ENCODE data around the gene CENPV.
"Not testable (repeated sequence)": the region's sequence is repeated elsewhere in the genome, so short reads cannot be mapped to it uniquely, and the experiment has no call there.

CENPV gene

DNA sequence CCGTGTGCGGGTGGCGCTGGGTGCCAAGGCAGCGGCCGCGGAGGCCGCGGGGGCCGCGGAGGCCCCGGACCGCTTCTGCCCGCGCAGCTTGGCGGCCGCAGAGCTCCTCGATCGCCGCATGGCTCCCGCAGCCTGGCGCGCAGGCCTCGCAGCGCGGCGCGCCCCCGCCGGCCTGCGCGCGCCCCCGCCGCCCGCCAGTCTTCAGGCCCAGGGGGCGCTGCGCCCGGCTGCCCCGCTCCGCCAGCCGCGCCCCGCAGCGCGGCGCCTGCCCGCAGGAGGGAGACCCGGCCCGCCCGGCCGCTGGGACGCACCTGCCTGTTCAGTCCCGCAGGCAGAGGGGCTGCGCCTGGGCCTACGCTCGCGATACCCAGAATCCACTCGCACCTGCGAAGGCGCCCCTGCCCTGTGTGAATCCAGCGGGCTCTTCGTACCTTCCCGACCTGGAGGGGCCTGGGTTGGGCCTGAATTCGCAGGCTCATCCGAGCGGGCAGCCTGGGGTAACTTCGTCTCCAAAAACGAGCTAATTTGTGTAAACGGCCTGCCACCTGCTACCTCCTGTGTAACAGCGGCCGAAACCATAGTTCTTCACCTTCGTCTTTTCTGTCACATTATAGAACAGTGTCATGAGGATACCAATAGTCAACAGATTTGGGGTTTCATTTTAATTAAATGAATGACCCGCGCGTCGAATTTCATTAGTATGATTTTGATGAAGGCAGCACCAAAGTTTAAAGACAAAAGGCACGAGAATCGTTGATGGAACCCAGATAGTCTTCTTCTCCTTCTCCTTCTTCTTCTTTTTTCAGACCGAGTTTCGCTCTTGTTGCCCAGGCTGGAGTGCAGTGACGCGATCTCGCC lies at the start of gene CENPV:
Gene CENPV, minus strand, starts transcription at position 153 of the 858 bp plus-strand sequence. Its CDS starts 33 bp downstream, at position 120.
- H3K4me1 ChIP-seq (ENCODE audit: control insufficient read depth, insufficient read depth, low read length), result no peaks in the 10 kb centered on the region
- peak within 1 kb of the TSS; percentile 76 for H3K9ac ChIP-seq (ENCODE audit: low read depth, low read length)
- H3K4me3 ChIP-seq (ENCODE audit: low read depth, low read length), result peak within 1 kb of the TSS; percentile 84
- H3K9me3 ChIP-seq (ENCODE audit: control insufficient read depth, insufficient read depth, low read length), result no peaks in the 10 kb centered on the region
- peaks cover 22% of the 10 kb centered on the region for H3K27me3 ChIP-seq (ENCODE audit: control insufficient read depth, insufficient read depth, low read length)
- peaks cover 5% of the 10 kb centered on the region for H3K36me3 ChIP-seq (ENCODE audit: control insufficient read depth, insufficient read depth, low read length)

DNA sequence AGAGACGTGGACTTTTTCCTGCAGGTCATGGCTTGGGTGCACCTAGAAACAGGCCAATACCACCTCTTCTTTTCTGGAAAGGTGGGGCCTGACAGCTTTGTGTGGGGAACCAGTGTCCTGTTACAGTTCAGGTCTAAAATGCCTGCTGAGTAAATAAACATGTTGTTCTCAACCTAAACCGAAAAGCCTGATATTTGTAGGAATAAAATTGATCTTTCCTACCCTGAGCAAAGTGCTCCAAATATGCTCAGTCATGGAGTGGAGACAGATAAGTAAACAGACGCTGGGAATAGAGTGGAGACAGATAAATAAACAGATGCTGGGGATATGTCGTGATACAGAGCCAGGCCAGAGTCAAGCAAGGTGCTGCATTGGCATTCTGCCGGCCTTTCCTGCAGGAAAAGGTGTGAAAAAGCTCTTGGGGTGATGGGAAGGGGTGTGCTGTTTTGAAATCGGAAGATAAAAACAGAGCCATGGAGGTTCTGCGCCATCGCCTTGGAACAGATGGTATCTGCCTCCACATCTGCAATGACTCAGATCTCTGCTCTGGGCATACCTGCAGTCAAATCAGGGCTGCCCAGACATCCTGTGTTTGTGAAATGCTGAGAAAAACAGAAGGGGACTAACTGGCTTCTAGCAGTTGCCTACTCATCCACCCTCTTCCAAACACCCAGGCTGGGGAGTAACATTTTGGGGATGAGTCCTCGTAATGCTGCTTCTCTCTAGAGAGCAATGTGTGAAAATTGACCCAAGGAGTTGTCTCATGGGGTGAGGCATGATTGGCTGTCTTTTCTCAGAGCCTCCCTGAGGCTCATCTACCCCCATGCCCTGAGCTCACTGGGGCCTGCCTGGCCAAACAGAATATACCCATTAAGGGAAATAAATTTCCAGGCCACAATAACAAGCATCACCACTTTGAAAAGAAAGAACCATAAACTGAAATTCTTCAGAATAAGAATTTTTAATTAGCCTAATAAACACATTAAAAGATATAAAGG lies 45.3 kb upstream of the CENPV start:
- H3K27me3 ChIP-seq (ENCODE audit: control insufficient read depth, insufficient read depth, low read length), result no peaks in the 10 kb centered on the region
- H3K9ac ChIP-seq (ENCODE audit: low read depth, low read length), result no peak overlapping the region
- H3K36me3 ChIP-seq (ENCODE audit: control insufficient read depth, insufficient read depth, low read length), result no peaks in the 10 kb centered on the region
- H3K4me3 ChIP-seq (ENCODE audit: low read depth, low read length), result no peak overlapping the region
- no peaks in the 10 kb centered on the region for H3K9me3 ChIP-seq (ENCODE audit: control insufficient read depth, insufficient read depth, low read length)
- peaks cover 5% of the 10 kb centered on the region for H3K4me1 ChIP-seq (ENCODE audit: control insufficient read depth, insufficient read depth, low read length)

GRCh38 chr17:16396693-16397092 lies 43.4 kb upstream of the CENPV start:
- not testable (repeated sequence) for H3K4me3 ChIP-seq (ENCODE audit: low read depth, low read length); H3K27me3 ChIP-seq (ENCODE audit: control insufficient read depth, insufficient read depth, low read length); H3K9me3 ChIP-seq (ENCODE audit: control insufficient read depth, insufficient read depth, low read length); H3K9ac ChIP-seq (ENCODE audit: low read depth, low read length); H3K36me3 ChIP-seq (ENCODE audit: control insufficient read depth, insufficient read depth, low read length); H3K4me1 ChIP-seq (ENCODE audit: control insufficient read depth, insufficient read depth, low read length)

GRCh38 chr17:16395887-16396286 lies 42.6 kb upstream of the CENPV start:
- H3K36me3 ChIP-seq (ENCODE audit: control insufficient read depth, insufficient read depth, low read length); H3K9ac ChIP-seq (ENCODE audit: low read depth, low read length); H3K27me3 ChIP-seq (ENCODE audit: control insufficient read depth, insufficient read depth, low read length); H3K9me3 ChIP-seq (ENCODE audit: control insufficient read depth, insufficient read depth, low read length); H3K4me3 ChIP-seq (ENCODE audit: low read depth, low read length); H3K4me1 ChIP-seq (ENCODE audit: control insufficient read depth, insufficient read depth, low read length): not testable (repeated sequence)

GRCh38 chr17:16392491-16392890 lies 39.2 kb upstream of the CENPV start:
- not testable (repeated sequence) for H3K4me1 ChIP-seq (ENCODE audit: control insufficient read depth, insufficient read depth, low read length); H3K27me3 ChIP-seq (ENCODE audit: control insufficient read depth, insufficient read depth, low read length); H3K9me3 ChIP-seq (ENCODE audit: control insufficient read depth, insufficient read depth, low read length); H3K9ac ChIP-seq (ENCODE audit: low read depth, low read length); H3K36me3 ChIP-seq (ENCODE audit: control insufficient read depth, insufficient read depth, low read length); H3K4me3 ChIP-seq (ENCODE audit: low read depth, low read length)

DNA sequence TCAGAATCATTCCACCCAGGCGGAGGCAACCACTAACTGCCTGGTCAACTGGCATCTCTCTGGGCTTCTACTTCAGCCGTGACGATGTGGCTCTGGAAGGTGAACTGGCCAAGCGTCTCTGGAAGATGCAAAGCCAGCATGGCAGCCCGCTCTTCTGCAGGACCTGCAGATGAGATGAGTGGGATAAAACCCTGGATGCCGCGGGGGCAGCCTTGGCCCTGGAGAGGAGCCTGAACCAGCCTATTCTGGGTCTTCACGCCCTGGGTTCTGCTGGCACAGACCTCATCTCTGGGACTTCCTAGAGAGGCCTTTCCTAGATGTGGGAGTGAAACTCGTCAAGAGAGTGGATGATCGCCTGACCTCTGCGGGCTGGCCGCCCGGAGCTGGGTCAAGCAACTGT lies 38.2 kb upstream of the CENPV start:
- no peak overlapping the region for H3K9ac ChIP-seq (ENCODE audit: low read depth, low read length)
- no peak overlapping the region for H3K4me3 ChIP-seq (ENCODE audit: low read depth, low read length)
- peaks cover 3% of the 10 kb centered on the region for H3K36me3 ChIP-seq (ENCODE audit: control insufficient read depth, insufficient read depth, low read length)
- H3K27me3 ChIP-seq (ENCODE audit: control insufficient read depth, insufficient read depth, low read length), result no peaks in the 10 kb centered on the region
- H3K9me3 ChIP-seq (ENCODE audit: control insufficient read depth, insufficient read depth, low read length), result no peaks in the 10 kb centered on the region
- H3K4me1 ChIP-seq (ENCODE audit: control insufficient read depth, insufficient read depth, low read length), result no peaks in the 10 kb centered on the region

- not testable (repeated sequence) for H3K36me3 ChIP-seq (ENCODE audit: control insufficient read depth, insufficient read depth, low read length); H3K9ac ChIP-seq (ENCODE audit: low read depth, low read length); H3K9me3 ChIP-seq (ENCODE audit: control insufficient read depth, insufficient read depth, low read length); H3K4me1 ChIP-seq (ENCODE audit: control insufficient read depth, insufficient read depth, low read length); H3K27me3 ChIP-seq (ENCODE audit: control insufficient read depth, insufficient read depth, low read length)
- H3K4me3 ChIP-seq (ENCODE audit: low read depth, low read length), result peak overlapping the region; percentile 61
Observed at GRCh38 chr17:16386126-16386507, 32.8 kb upstream of the CENPV start.

- Histone ChIP-seq H3K4me3 (ENCODE audit: low read depth, low read length) (no peak overlapping the region), H3K27me3 (ENCODE audit: control insufficient read depth, insufficient read depth, low read length) (no peaks in the 10 kb centered on the region), H3K4me1 (ENCODE audit: control insufficient read depth, insufficient read depth, low read length) (no peaks in the 10 kb centered on the region), H3K36me3 (ENCODE audit: control insufficient read depth, insufficient read depth, low read length) (peaks cover 7% of the 10 kb centered on the region), H3K9ac (ENCODE audit: low read depth, low read length) (no peak overlapping the region), H3K9me3 (ENCODE audit: control insufficient read depth, insufficient read depth, low read length) (no peaks in the 10 kb centered on the region)
Observed at GRCh38 chr17:16384557-16384956, 31.3 kb upstream of the CENPV start.

DNA sequence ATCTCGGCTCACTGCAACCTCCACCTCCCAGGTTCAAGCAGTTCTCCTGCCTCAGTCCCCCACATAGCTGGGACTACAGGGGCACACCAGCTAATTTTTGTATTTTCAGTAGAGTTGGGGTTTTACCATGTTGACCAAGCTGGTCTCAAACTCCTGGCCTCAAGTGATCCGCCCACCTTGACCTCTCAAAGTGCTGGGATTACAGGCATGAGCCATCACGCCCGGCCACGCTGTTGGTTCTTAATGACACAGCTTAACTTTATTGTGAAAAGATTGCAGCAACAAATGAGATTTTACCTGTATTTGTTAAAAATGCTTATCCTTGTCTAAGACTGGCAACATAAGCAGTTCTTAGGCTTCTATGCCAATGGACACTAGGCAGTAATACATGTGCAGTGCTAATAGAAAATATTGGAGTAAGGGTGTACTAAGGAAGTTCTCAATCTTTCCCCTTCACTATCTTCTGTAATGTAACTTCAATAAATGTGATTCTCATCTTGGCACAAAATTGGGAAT lies 30.6 kb upstream of the CENPV start:
- no peak overlapping the region for H3K4me3 ChIP-seq (ENCODE audit: low read depth, low read length)
- H3K9ac ChIP-seq (ENCODE audit: low read depth, low read length), result no peak overlapping the region
- H3K4me1 ChIP-seq (ENCODE audit: control insufficient read depth, insufficient read depth, low read length), result no peaks in the 10 kb centered on the region
- H3K27me3 ChIP-seq (ENCODE audit: control insufficient read depth, insufficient read depth, low read length), result no peaks in the 10 kb centered on the region
- H3K36me3 ChIP-seq (ENCODE audit: control insufficient read depth, insufficient read depth, low read length), result peaks cover 7% of the 10 kb centered on the region
- H3K9me3 ChIP-seq (ENCODE audit: control insufficient read depth, insufficient read depth, low read length), result no peaks in the 10 kb centered on the region

- Histone ChIP-seq H3K4me1 (ENCODE audit: control insufficient read depth, insufficient read depth, low read length) (no peaks in the 10 kb centered on the region), H3K9ac (ENCODE audit: low read depth, low read length) (no peak overlapping the region), H3K9me3 (ENCODE audit: control insufficient read depth, insufficient read depth, low read length) (no peaks in the 10 kb centered on the region), H3K4me3 (ENCODE audit: low read depth, low read length) (no peak overlapping the region), H3K36me3 (ENCODE audit: control insufficient read depth, insufficient read depth, low read length) (peaks cover 7% of the 10 kb centered on the region), H3K27me3 (ENCODE audit: control insufficient read depth, insufficient read depth, low read length) (no peaks in the 10 kb centered on the region)
Observed at GRCh38 chr17:16383216-16383615, 29.9 kb upstream of the CENPV start.

DNA sequence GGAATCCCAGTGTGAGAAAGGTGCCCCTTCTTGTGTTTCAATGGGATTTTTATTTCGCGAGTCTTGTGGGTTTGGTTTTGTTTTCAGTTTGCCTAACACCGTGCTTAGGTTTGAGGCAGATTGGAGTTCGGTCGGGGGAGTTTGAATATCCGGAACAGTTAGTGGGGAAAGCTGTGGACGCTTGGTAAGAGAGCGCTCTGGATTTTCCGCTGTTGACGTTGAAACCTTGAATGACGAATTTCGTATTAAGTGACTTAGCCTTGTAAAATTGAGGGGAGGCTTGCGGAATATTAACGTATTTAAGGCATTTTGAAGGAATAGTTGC lies 28.2 kb upstream of the CENPV start:
- Histone ChIP-seq H3K4me1 (ENCODE audit: control insufficient read depth, insufficient read depth, low read length) (no peaks in the 10 kb centered on the region), H3K4me3 (ENCODE audit: low read depth, low read length) (peak overlapping the region; percentile 94), H3K27me3 (ENCODE audit: control insufficient read depth, insufficient read depth, low read length) (no peaks in the 10 kb centered on the region), H3K9me3 (ENCODE audit: control insufficient read depth, insufficient read depth, low read length) (no peaks in the 10 kb centered on the region), H3K36me3 (ENCODE audit: control insufficient read depth, insufficient read depth, low read length) (peaks cover 7% of the 10 kb centered on the region), H3K9ac (ENCODE audit: low read depth, low read length) (peak overlapping the region; percentile 90)

Data from iPS-15b (cell line).